Peyer's patch (tissue), 4 donors: ENCODE results near the gene LUC7L3. TPM values are rescaled to one million over a fixed set of nuclear protein-coding genes. Genes with fewer than 3 reads are reported as not detected.

Source experiments
- DNase-seq, 3 donors: peaks; one replicate each; pipeline ENCODE4 v3.0.0-alpha.2; 2017 to 2019
- H3K27ac ChIP-seq, 4 donors: fragments of 200-600 bp; sonication (generic); one replicate each; pipeline ENCODE4 v1.5.1; 2016 to 2019
- H3K27me3 ChIP-seq, 2 donors: fragments of 200-600 bp; sonication (generic); one replicate each; pipeline ENCODE4 v1.5.1; 2019
- H3K36me3 ChIP-seq, 3 donors: fragments of 200-600 bp; sonication (generic); one replicate each; pipeline ENCODE4 v1.5.1; 2016 to 2019
- H3K4me1 ChIP-seq, 4 donors: fragments of 200-600 bp; sonication (generic); one replicate each; pipeline ENCODE4 v1.5.1; 2016 to 2019
- H3K4me3 ChIP-seq, 4 donors: fragments of 200-600 bp; sonication (generic); 1 replicate in 3 of 4; 2 replicates in 1 of 4; pipeline ENCODE4 v1.5.1; 2016 to 2019; ENCODE audit warnings: mild to moderate bottlenecking in 1 of 4
- H3K9me3 ChIP-seq, 4 donors: fragments of 200-600 bp; sonication (generic); one replicate each; pipeline ENCODE4 v1.5.1; 2016 to 2019; ENCODE audit warnings: mild to moderate bottlenecking in 1 of 4
- POLR2A ChIP-seq, 2 donors: fragments of 450-650 bp; IDR thresholded peaks; one replicate each; pipeline ENCODE4 v1.5.1; 2017; ENCODE audit warnings: antibody characterized with exemption in 2 of 2, mild to moderate bottlenecking in 2 of 2, moderate library complexity in 2 of 2
- total RNA-seq, 4 donors: library from RNA; depleted of rRNA; stranded (reverse); fragments of >200 nt; gene quantifications; one replicate each; pipeline ENCODE4 v1.1.0, GENCODE V29; 2016
- TF ChIP-seq, protein P1 (sequence below), 6 experiments: fragments of 450-650 bp in 4 of 6; fragments of 200-600 bp in 2 of 6; sonication (generic) in 1 of 6; IDR thresholded peaks; one replicate each; pipeline ENCODE4 v1.5.1; 2017 to 2019; ENCODE audit warnings: antibody characterized with exemption in 6 of 6, mild to moderate bottlenecking in 3 of 6, moderate library complexity in 1 of 6

The LUC7L3 gene
- total RNA-seq, 4 donors from 2014 or later, result 77.2 to 1,326 (median 139) TPM

DNA sequence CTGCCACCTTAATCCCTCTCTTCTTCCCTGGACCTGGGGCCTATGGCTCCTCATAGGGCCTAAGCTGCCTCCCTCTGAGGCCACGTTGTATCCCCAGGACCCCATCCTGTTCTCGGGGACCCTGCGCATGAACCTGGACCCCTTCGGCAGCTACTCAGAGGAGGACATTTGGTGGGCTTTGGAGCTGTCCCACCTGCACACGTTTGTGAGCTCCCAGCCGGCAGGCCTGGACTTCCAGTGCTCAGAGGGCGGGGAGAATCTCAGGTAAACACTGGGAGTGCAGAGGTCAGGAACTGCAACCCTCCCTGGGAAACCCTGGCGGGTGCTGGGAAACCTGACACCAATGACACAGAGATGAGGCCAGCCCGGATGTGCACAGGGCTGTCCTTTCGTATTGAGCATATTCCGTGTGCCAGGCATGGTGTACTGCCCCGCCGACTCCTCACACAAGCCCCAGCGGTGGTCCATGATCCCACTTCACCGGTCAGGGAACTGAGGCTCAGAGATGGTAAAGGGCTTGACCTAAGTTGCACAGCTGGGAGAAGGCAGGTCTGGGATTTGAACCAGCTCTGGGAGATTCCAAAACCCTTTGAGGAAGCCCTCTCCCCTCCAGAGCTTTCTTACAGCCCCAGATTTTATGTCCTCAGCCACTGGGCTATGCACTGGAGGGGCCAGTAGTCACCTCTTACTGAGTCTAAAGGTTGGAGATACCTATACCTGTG lies 34.6 kb upstream of the LUC7L3 start:
- Histone ChIP-seq H3K9me3 (no peaks in the 10 kb centered on the region), H3K4me1 (peaks cover 0 to 56% (median 7%) of the 10 kb centered on the region in 4 donors), H3K36me3 (no peaks in the 10 kb centered on the region), H3K4me3 (no peak overlapping the region), H3K27me3 (no peaks in the 10 kb centered on the region), H3K27ac (peak overlapping the region in 3 of 4 donors; percentile 67 to 91 (median 89))
- peak in 2 of 3 donors; percentile 82 to 83 for DNase-seq
- TF ChIP-seq POLR2A (IDR thresholded peaks at IDR 0.05), result peak; percentile 17 to 52
- TF ChIP-seq, protein P1, sequence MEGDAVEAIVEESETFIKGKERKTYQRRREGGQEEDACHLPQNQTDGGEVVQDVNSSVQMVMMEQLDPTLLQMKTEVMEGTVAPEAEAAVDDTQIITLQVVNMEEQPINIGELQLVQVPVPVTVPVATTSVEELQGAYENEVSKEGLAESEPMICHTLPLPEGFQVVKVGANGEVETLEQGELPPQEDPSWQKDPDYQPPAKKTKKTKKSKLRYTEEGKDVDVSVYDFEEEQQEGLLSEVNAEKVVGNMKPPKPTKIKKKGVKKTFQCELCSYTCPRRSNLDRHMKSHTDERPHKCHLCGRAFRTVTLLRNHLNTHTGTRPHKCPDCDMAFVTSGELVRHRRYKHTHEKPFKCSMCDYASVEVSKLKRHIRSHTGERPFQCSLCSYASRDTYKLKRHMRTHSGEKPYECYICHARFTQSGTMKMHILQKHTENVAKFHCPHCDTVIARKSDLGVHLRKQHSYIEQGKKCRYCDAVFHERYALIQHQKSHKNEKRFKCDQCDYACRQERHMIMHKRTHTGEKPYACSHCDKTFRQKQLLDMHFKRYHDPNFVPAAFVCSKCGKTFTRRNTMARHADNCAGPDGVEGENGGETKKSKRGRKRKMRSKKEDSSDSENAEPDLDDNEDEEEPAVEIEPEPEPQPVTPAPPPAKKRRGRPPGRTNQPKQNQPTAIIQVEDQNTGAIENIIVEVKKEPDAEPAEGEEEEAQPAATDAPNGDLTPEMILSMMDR (IDR thresholded peaks at IDR 0.05), result peak in 1 of 6 experiments; percentile 13

DNA sequence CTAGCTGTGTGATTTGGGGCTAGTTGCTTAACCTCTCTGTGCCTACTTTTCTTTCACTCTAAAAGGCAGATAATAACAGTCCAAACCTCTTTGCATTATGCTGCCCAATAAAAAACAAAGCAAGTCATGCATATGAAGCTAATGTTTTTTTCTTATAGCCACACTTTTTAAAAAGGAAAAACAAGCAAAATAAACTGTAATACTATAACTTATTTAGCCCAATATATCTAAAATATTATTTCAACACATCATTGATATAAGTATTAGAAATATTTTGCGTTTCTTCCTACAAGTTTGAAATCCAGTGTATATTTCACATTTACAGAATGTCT lies 34.1 kb upstream of the LUC7L3 start:
- Histone ChIP-seq H3K9me3 (no peaks in the 10 kb centered on the region), H3K4me3 (no peak overlapping the region), H3K4me1 (peaks cover 0 to 61% (median 7%) of the 10 kb centered on the region in 4 donors), H3K27me3 (no peaks in the 10 kb centered on the region), H3K36me3 (no peaks in the 10 kb centered on the region), H3K27ac (peak overlapping the region in 3 of 4 donors; percentile 67 to 91 (median 89))
- DNase-seq, result no peak
- TF ChIP-seq POLR2A (IDR thresholded peaks at IDR 0.05), result no peak
- TF ChIP-seq, protein P1 (IDR thresholded peaks at IDR 0.05), result no peak

DNA sequence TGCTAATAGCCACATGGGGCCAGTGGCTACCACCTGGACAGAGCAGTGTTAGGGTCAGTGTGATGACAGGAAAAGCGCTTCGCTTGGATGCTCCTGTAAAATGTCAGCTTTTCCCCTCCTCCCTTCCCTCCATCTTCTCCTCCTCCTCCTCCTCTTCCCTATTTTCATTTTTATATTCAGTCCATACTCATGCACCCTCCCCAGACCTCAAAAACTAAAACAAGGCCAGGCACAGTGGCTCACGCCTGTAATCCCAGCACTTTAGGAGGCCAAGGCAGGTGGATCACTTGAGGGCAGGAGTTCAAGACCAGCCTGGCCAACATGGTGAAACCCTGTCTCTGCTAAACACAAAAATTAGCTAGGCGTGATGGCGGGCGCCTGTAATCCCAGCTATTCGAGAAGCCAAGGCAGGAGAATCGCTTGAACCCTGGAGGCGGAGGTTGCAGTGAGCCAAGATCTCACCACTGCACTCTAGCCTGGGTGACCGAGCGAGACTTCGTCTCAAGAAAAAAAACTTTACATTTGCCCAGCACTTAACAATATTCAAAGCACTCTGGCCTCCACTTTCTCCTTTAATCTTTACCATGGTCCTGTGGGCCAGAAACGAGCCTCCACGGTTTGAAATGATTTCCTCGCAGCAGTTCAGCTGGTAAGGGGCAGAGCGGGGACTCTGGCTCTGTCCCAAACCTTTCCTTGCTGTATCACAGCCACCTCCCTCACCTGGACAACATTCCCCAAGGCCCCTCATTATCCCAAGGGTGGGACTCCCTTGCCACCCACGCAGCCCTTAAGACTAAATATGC lies 33.5 kb upstream of the LUC7L3 start:
- H3K27ac ChIP-seq, result peak overlapping the region in 3 of 4 donors; percentile 67 to 91 (median 89)
- H3K9me3 ChIP-seq, result no peaks in the 10 kb centered on the region
- H3K27me3 ChIP-seq, result no peaks in the 10 kb centered on the region
- no peak for DNase-seq
- H3K4me1 ChIP-seq, result peaks cover 0 to 67% (median 10%) of the 10 kb centered on the region in 4 donors
- TF ChIP-seq, protein P1 (IDR thresholded peaks at IDR 0.05), result no peak
- TF ChIP-seq POLR2A (IDR thresholded peaks at IDR 0.05), result no peak
- H3K36me3 ChIP-seq, result no peaks in the 10 kb centered on the region
- peak overlapping the region in 1 of 4 donors; percentile 10 for H3K4me3 ChIP-seq

DNA sequence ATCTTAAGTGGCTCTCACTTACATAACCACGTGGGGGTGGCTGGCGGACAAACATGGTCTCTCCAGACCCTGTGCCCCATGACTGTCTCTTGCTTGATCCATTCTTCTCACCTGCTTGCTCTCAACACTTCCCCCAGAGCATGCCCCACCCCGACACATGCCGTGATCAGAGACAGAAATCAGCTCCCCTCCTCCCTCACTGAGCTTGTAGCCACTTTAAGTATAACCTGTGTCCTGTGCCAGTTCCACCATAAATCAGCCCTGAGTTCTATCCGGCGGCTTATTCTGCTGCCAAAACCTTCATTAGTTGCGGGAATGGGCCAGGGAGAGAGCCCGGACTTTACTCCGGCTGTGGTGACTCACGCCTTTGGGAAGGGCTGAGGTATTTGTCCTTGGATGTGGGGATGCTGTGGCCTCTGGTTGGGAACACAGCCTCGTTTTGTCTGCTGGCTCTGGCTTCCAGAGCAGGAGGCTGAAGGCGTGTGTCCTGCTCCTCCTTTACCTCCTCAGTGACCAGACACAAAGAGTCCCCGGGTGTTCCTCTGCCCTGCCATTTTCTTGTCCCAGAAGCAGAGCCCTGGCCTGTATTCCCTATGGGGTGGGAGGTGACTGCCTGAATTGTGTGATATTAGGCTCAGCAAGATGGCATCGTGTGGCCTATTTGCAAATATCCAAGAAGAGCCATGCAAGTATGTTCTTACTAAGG lies 32.8 kb upstream of the LUC7L3 start:
- Histone ChIP-seq H3K36me3 (no peaks in the 10 kb centered on the region), H3K4me1 (peaks cover 0 to 74% (median 11%) of the 10 kb centered on the region in 4 donors), H3K27me3 (no peaks in the 10 kb centered on the region), H3K27ac (peak overlapping the region in 3 of 4 donors; percentile 67 to 91 (median 89)), H3K4me3 (peak overlapping the region in 1 of 4 donors; percentile 10), H3K9me3 (no peaks in the 10 kb centered on the region)
- TF ChIP-seq POLR2A (IDR thresholded peaks at IDR 0.05), result peak in 1 of 2 donors; percentile 22
- TF ChIP-seq, protein P1 (IDR thresholded peaks at IDR 0.05), result no peak
- DNase-seq, result peak; percentile 25 to 90 (median 89)
